Fibroblast of lung (primary cell): ENCODE data around the gene ZNF608. TPM values are rescaled to one million over a fixed set of nuclear protein-coding genes. Genes with fewer than 3 reads are reported as not detected.
A peak's percentile ranks its signal among the peaks of the same experiment; 100 is the strongest.

ENCODE experiments used
- DNase-seq, 2 donors: peaks; one replicate each; pipeline versions ENCODE4 v3.0.0 to v3.0.0-alpha.2; 2010; ENCODE audit warnings: low read depth in 2 of 2
- H2AFZ ChIP-seq: 2 replicates; pipeline ENCODE4 v1.5.1; 2012; ENCODE audit warnings: low read length, control low read depth, inconsistent platforms
- H3K27ac ChIP-seq: 2 replicates; pipeline ENCODE4 v1.5.1; 2011; ENCODE audit warnings: low read length, control low read depth; ENCODE audit not compliant: insufficient read depth
- H3K27me3 ChIP-seq: 2 replicates; pipeline ENCODE4 v1.5.1; 2011; ENCODE audit warnings: mild to moderate bottlenecking, low read length; ENCODE audit not compliant: control insufficient read depth, insufficient read depth
- H3K36me3 ChIP-seq: 2 replicates; pipeline ENCODE4 v1.5.1; 2011; ENCODE audit warnings: low read length; ENCODE audit not compliant: control insufficient read depth, insufficient read depth
- H3K4me1 ChIP-seq: 2 replicates; pipeline ENCODE4 v1.5.1; 2011; ENCODE audit warnings: low read length; ENCODE audit not compliant: control insufficient read depth, insufficient read depth; ENCODE audit errors: extremely low read depth
- H3K4me2 ChIP-seq: 2 replicates; pipeline ENCODE4 v1.5.1; 2011; ENCODE audit warnings: low read length, control low read depth; ENCODE audit not compliant: insufficient read depth; ENCODE audit errors: extremely low read depth
- H3K4me3 ChIP-seq, 4 experiments: fragments of 200-600 bp in 1 of 4; sonication (generic) in 1 of 4; replicated peaks in 1 of 4; 2 replicates each; pipeline ENCODE4 v1.5.1; 2011 to 2016; ENCODE audit warnings: low read length in 4 of 4, low read depth in 3 of 4, mild to moderate bottlenecking in 3 of 4, control low read depth in 2 of 4, inconsistent platforms in 1 of 4, mixed read lengths in 1 of 4; ENCODE audit not compliant: insufficient read depth in 1 of 4; ENCODE audit errors: control extremely low read depth in 1 of 4
- H3K79me2 ChIP-seq: 2 replicates; pipeline ENCODE4 v1.5.1; 2012; ENCODE audit warnings: mild to moderate bottlenecking, low read length, inconsistent platforms; ENCODE audit not compliant: control insufficient read depth, insufficient read depth
- H3K9ac ChIP-seq: 2 replicates; pipeline ENCODE4 v1.5.1; 2011; ENCODE audit warnings: mild to moderate bottlenecking, low read length, control low read depth; ENCODE audit not compliant: insufficient read depth
- H3K9me3 ChIP-seq: 2 replicates; pipeline ENCODE4 v1.5.1; 2012; ENCODE audit warnings: low read depth, low read length; ENCODE audit not compliant: control insufficient read depth, insufficient read depth
- H4K20me1 ChIP-seq: 2 replicates; pipeline ENCODE4 v1.5.1; 2011; ENCODE audit warnings: low read length; ENCODE audit not compliant: control insufficient read depth, insufficient read depth; ENCODE audit errors: extremely low read depth
- CTCF ChIP-seq, 2 donors: IDR thresholded peaks in 1 of 2; conservative IDR thresholded peaks in 1 of 2; 1 replicate in 1 of 2; 2 replicates in 1 of 2; pipeline ENCODE4 v1.5.1; 2011 to 2012; ENCODE audit warnings: low read length in 2 of 2, control low read depth in 1 of 2, inconsistent platforms in 1 of 2, low read depth in 1 of 2, mild to moderate bottlenecking in 1 of 2
- EZH2 ChIP-seq: IDR thresholded peaks from 2 replicates; pipeline ENCODE4 v1.5.1; 2012; ENCODE audit warnings: low read length, control low read depth, mild to moderate bottlenecking; ENCODE audit errors: missing control alignments
- polyA plus RNA-seq, 2 donors: library from polyadenylated mRNA; depleted of rRNA in 1 of 2; stranded (reverse) in 1 of 2; unstranded in 1 of 2; fragments of >200 nt; gene quantifications; 2 replicates each; pipeline ENCODE4 v1.2.1, GENCODE V29; 2011 to 2012; ENCODE audit warnings: missing spikeins in 1 of 2
- total RNA-seq: library from RNA; depleted of rRNA; stranded (reverse); fragments of >200 nt; gene quantifications from 2 replicates; pipeline ENCODE4 v1.2.1, GENCODE V29; 2014

The ZNF608 gene
- total and polyA plus RNA-seq, 2 donors (not counting 1 experiment from before 2014, with no cell fraction given): 12.4 to 25.3 TPM

- Histone ChIP-seq H3K27me3 (no peaks in the 10 kb centered on the region), H3K27ac (no peak overlapping the region), H2AFZ (no peak overlapping the region), H3K4me3 (no peak overlapping the region), H3K9me3 (no peaks in the 10 kb centered on the region), H3K4me2 (no peak overlapping the region), H4K20me1 (no peaks in the 10 kb centered on the region), H3K9ac (no peak overlapping the region), H3K79me2 (peaks cover 13% of the 10 kb centered on the region), H3K36me3 (no peaks in the 10 kb centered on the region), H3K4me1 (peaks cover 2% of the 10 kb centered on the region)
- no peak for TF ChIP-seq EZH2
- no peak for TF ChIP-seq CTCF (conservative IDR thresholded peaks at IDR 0.05 in 1 of 2, IDR thresholded peaks at IDR 0.05 in 1 of 2; ENCODE audit: low read depth in 1 of 2, low read length in 2 of 2)
- DNase-seq: no peak
These were observed 25.8 kb downstream of the ZNF608 start for GRCh38 chr5:124720593-124720992.

GRCh38 chr5:124719113-124719967 lies 27.1 kb downstream of the ZNF608 start:
- Histone ChIP-seq H4K20me1 (no peaks in the 10 kb centered on the region), H3K9me3 (no peaks in the 10 kb centered on the region), H3K27ac (no peak overlapping the region), H3K4me3 (no peak overlapping the region), H3K27me3 (no peaks in the 10 kb centered on the region), H3K4me1 (peaks cover 2% of the 10 kb centered on the region), H3K9ac (no peak overlapping the region), H2AFZ (no peak overlapping the region), H3K79me2 (peaks cover 6% of the 10 kb centered on the region), H3K36me3 (no peaks in the 10 kb centered on the region), H3K4me2 (no peak overlapping the region)
- no peak for DNase-seq
- TF ChIP-seq EZH2 (no peak), CTCF (conservative IDR thresholded peaks at IDR 0.05 in 1 of 2, IDR thresholded peaks at IDR 0.05 in 1 of 2; ENCODE audit: low read depth in 1 of 2, low read length in 2 of 2) (no peak)

GRCh38 chr5:124718380-124718789 lies 28.1 kb downstream of the ZNF608 start:
- Histone ChIP-seq H3K9ac (no peak overlapping the region), H3K27me3 (no peaks in the 10 kb centered on the region), H3K36me3 (no peaks in the 10 kb centered on the region), H2AFZ (no peak overlapping the region), H4K20me1 (no peaks in the 10 kb centered on the region), H3K4me3 (no peak overlapping the region), H3K4me1 (peaks cover 2% of the 10 kb centered on the region), H3K79me2 (peaks cover 4% of the 10 kb centered on the region), H3K4me2 (peak overlapping the region; percentile 70), H3K27ac (no peak overlapping the region), H3K9me3 (no peaks in the 10 kb centered on the region)
- DNase-seq: peak in 1 of 2 donors; percentile 43
- TF ChIP-seq CTCF (conservative IDR thresholded peaks at IDR 0.05 in 1 of 2, IDR thresholded peaks at IDR 0.05 in 1 of 2; ENCODE audit: low read depth in 1 of 2, low read length in 2 of 2): no peak
- no peak for TF ChIP-seq EZH2
